Amygdala (tissue), 56 donors: Measurements from ENCODE around the gene DESI1.
A peak's percentile ranks its signal among the peaks of the same experiment; 100 is the strongest.
"Not testable (repeated sequence)": the region's sequence is repeated elsewhere in the genome, so short reads cannot be mapped to it uniquely, and the experiment has no call there.

Experiments used
- DNase-seq, 56 donors: peaks; one replicate each; lab custom pipeline; 2025; lab: John Stamatoyannopoulos, UW

Gene DESI1

DNA sequence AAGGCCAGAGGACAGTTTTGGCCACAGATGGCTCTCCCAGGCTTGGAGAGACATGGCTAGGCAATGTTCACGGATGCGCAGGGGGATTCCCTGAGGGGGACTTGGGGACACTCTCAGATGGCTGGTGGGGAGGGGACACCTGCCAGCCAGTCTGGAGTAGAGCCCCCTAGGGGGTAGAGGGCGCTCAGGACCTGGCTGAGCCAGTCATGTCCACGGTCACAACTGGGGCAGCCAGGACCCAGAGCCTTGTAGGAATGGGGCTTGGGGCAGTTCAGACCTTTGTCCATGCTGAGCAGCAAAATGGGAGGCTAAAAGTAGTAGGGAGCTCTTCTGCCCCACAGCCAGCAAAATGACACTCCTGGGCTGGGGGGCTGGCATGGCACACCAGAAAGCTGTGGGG is 58.4 kb downstream of the DESI1 start:
- no peak for DNase-seq

DNA sequence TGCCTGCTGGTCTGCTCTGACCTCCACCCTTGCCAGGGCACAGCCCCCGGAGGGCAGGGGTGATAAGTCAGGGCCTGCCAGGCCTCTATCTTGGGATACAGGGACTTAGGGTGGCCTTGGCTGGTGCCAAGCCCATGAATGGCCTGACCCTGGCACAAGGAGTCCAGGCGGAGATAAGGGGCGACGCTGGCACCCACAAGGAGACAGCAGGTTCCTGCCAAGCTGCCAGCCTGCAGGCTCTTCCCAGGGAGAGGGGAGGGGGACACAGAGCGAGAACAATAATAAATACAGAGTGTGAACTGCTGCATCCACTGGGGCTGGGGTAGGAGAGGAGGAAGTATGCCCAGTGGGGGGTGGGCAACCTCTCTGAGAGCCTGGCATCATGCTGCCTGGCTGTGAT is 59.1 kb downstream of the DESI1 start:
- peak in 1 of 56 donors; percentile 22 for DNase-seq

DNA sequence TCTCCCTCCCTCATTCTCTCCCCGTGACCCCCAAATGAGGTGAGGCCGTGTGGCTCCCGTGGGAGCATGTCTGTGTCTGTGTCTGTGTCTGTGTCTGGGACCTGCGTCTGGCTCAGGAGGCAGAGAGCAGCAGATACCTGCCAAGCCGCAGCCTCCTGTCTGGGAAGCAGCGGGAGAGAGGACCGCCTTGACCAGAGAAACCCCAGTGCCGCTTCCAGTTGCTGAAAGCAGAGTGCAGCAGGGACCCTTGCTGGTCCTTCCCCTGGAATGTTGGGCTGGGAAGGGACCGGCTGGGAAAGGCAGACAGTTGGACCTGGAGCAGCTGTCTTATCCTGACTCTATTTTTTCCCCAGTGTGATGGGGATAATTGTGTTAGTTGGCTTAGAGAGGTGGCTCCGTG is 59.5 kb downstream of the DESI1 start:
- peak in 1 of 56 donors; percentile 38 for DNase-seq

DNA sequence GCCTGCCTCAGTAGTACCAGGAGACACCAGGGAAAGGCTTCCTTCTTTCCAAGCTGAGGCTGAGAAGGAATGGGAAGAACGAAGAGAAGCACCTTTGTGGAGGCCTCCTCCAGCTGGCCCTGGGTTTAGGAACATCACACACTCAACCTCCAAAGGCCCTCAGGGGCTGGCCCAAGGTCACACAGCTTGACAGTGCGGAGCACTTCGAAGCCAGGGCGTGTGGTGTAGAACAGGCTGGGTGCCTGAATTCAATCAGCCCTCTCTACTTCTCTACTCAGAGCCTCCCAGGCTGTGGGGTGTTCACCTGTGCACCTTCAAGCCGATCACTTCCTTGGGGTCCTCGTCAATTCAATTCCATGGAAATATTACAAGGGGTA is 60.8 kb downstream of the DESI1 start:
- DNase-seq: no peak

DNA sequence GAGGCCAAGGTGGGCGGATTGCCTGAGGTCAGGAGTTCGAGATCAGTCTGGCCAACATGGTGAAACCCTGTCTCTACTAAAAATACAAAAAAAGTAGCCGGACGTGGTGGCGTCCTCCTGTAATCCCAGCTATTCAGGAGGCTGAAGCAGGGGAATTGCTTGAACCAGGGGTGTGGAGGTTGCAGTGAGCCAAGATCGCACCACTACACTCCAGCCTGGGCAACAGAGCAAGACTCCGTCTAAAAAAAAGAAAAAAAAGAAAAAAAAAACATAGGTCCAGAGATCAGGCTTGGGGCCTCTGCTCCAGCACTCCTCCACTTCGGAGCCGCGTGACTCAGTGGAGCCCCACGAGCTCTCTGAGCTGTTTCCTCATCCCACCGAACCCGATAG is 62.6 kb downstream of the DESI1 start:
- not testable (repeated sequence) for DNase-seq

DNA sequence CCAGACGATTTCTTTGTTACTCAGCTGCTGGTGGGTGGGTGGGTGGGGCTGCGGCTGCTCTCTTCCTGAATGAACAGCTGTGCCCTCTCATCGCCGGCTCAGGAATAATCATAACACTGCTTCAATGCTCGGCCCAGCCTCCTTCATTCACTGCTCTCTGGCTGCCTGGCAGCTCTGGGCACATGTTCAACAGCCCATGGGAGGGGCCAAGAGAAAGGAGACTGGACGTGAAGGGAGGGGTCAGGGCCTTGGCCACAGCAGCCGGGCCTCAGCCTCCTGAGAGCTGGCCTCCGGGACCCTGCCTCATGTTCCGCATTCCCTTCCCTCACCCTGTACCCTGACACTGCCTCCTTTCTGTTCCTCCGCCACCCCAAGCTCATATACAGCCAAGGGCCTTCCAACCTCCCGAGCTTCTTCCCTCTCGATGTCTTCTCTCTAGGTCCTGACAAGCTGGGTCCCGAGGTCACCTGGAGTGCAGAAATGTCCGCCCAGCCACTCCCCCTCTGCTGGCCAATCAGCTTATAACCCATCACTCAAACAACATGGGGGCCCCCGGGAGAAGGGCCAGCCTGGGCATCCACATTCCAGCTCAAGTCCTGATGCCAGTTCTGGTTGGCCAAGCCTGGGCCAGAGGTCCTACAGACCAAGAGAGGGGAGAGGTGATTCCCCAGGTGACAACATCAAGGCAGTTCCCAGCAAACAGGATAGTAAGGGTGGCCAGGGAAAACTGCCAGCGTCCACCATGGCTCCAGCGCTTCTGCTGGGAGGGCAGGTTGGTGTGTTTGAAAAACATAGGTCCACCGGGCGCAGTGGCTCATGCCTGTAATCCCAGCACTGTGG is 63.2 kb downstream of the DESI1 start:
- DNase-seq: peak in 45 of 56 donors; percentile 14 to 80 (median 55)

DNA sequence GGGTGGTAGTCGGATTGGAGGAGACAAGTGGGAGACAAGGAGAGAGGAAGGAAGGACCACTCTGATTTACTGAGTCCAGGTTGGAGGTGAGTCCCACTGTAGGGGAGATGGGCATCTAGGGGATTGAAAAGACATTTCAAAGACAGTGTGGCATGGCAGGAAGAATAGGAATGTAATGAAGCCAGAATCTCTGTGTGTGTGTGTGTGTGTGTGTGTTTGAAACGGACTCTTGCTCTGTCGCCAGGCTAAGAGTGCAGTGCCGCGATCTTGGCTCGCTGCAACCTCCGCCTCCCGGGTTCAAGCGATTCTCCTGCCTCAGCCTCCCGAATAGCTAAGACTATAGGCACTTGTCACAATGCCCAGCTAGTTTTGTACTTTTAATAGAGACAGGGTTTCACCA is 64.3 kb downstream of the DESI1 start:
- DNase-seq: no peak

DNA sequence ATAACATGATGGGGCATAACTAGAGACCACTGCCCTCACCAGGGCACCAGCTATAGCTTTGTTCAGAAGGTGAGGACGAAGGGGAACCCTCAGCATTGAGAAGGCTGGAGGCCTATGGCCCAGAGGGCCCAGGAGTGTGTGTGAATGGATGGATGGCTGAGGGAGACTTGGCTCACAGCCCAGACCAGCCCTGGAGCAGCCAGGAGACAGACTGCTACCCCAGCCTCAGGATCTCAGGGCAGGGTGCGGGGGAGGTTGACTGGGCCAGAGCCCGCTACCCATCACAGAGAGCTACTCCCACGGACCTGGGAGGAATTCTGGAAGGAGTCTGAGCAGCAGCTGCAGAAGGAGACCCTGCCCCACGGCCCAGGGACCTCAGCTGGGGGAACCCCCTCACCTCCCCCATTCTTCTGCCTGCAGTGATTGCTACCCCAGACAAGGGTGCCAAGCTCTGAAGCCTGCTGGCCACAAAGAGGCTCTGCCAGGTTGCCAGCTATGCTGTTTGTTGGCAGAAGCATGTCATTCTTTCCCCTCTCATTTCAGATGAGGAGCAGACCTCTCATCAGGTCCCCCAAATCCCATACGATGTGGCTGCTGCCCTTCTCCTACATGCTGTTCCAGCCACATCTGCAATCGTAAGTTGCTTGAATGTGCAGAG is 65.4 kb downstream of the DESI1 start:
- peak in 9 of 56 donors; percentile 6 to 50 (median 31) for DNase-seq

DNA sequence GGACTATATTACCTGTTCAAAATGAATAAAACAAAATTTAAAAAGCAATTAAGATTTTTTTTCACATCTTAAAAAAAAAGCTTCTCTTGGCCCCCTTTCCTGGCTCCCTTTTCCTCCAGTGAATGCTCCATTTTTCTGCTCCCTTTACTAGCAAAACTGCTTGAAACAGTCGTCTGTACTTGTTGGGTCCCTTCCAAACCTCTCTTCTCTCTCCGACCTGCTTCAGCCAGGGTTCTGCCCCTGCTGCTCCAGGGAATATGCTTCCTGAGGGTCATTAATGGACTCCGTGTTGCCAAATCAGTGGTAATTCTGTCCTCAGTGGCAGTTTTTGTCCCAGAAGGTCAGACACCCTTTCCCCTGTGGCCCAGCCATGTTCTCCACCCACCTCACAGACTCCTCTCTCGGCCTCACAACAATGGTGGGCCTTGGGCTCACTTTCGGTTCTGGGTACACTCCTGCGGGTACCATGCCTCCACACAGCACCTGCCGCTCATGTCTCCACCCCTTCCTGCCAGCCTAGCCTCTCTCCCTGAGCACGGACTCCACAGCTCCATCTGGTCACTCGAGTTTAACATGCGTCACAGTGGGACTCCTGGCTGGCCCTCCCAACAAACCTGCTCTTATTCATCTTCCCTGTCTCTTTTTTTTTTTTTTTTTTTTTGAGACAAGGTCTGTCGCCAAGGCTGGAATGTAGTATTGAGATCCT is 68.8 kb downstream of the DESI1 start:
- DNase-seq: peak in 3 of 56 donors; percentile 22 to 30 (median 25)

DNA sequence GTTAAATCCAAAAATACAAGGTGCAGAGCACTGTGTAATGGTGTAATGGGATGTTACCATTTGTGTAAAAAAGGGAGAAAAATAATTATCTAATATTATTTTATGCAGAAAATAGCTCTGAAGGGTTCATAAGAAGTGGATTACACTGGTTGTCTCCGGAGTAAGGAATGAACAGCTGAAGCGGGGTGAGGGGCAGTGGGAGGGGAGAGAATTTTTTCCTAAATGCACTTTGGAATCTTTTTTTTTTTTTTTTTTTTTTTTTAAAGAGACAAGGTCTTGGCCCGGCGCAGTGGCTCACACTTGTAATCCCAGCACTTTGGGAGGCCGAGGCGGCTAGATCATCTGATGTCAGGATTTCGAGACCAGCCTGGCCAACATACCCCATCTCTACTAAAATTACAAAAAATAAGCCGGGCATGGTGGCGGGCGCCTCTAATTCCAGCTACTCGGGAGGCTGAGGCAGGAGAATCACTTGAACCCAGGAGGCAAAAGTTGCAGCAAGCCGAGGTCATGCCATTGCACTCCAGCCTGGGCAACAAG is 69.8 kb downstream of the DESI1 start:
- no peak for DNase-seq

DNA sequence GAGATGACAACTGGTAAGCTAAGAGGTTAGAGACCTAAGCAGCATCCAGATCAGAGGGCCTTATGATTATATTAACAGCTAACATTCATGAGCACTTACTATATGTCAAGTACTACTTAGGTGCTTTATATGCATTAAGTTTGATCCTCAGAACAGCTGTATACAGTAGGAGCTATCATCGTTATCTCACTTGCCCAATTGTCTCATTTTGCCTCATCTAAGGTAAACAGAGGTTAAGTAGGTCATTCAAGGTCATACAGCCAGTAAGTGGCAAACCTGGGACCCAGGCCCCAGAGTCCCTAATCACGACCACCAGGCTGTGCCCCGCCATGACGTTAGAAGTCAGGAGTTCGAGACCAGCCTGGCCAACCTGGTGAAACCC is 72.0 kb downstream of the DESI1 start:
- no peak for DNase-seq
